NCI-H748 (cell line): ENCODE results near the gene LRRC51.

Experiments
- DNase-seq: peaks from one replicate; lab custom pipeline; 2025; ENCODE audit not compliant: unreplicated experiment; lab: John Stamatoyannopoulos, UW

LRRC51 gene

GRCh38 chr11:72069787-72070251 is 10.8 kb upstream of the LRRC51 start:
- no peak for DNase-seq

- DNase-seq: no peak
Observed at GRCh38 chr11:72070491-72070890, 10.2 kb upstream of the LRRC51 start.

GRCh38 chr11:72072348-72072747 is 8.3 kb upstream of the LRRC51 start:
- no peak for DNase-seq

GRCh38 chr11:72075109-72075508 is 5.5 kb upstream of the LRRC51 start:
- DNase-seq: no peak

- DNase-seq: no peak
Observed at GRCh38 chr11:72075756-72076155, 4.9 kb upstream of the LRRC51 start.

GRCh38 chr11:72078477-72078876 is 2.2 kb upstream of the LRRC51 start:
- no peak for DNase-seq

- DNase-seq: peak; percentile 80
Observed at GRCh38 chr11:72079819-72080325, 778 bp upstream of the LRRC51 start.

- no peak for DNase-seq
Observed at GRCh38 chr11:72081184-72081644, 564 bp downstream of the LRRC51 start.

GRCh38 chr11:72081821-72082453 is 1.3 kb downstream of the LRRC51 start:
- peak; percentile 8 for DNase-seq

GRCh38 chr11:72083414-72083813 is 2.8 kb downstream of the LRRC51 start:
- no peak for DNase-seq

GRCh38 chr11:72084076-72084475 is 3.4 kb downstream of the LRRC51 start:
- no peak for DNase-seq

- no peak for DNase-seq
Observed at GRCh38 chr11:72084965-72085364, 4.3 kb downstream of the LRRC51 start.

- DNase-seq: no peak
Observed at GRCh38 chr11:72085621-72086351, 5.1 kb downstream of the LRRC51 start.

- no peak for DNase-seq
Observed at GRCh38 chr11:72088076-72088808, 7.6 kb downstream of the LRRC51 start.

- DNase-seq: peak; percentile 46
Observed at GRCh38 chr11:72091292-72091691, 10.6 kb downstream of the LRRC51 start.

- no peak for DNase-seq
Observed at GRCh38 chr11:72098741-72099140, 18.1 kb downstream of the LRRC51 start.

GRCh38 chr11:72100009-72100408 is 19.4 kb downstream of the LRRC51 start:
- no peak for DNase-seq

GRCh38 chr11:72100462-72100861 is 19.8 kb downstream of the LRRC51 start:
- no peak for DNase-seq

- no peak for DNase-seq
Observed at GRCh38 chr11:72102162-72102561, 21.5 kb downstream of the LRRC51 start.

- DNase-seq: no peak
Observed at GRCh38 chr11:72102631-72102945, 21.9 kb downstream of the LRRC51 start.

- DNase-seq: peak; percentile 99
Observed at GRCh38 chr11:72102946-72103753, 22.5 kb downstream of the LRRC51 start, which contains the start of gene LAMTOR1. Gene LAMTOR1 (minus strand): TSS chr11:72103297. CDS start chr11:72103224, 73 bp downstream.
